ENCODE results near the gene ITGBL1.

Gene ITGBL1

GRCh38 chr13:101747039-101747438 lies 294.6 kb downstream of the ITGBL1 start:
- H3K4me3 Mint-ChIP-seq, result no peak overlapping the region
- no peaks in the 10 kb centered on the region for H3K36me3 Mint-ChIP-seq
- no peak overlapping the region for H3K27ac Mint-ChIP-seq
- H3K9me3 Mint-ChIP-seq, result no peaks in the 10 kb centered on the region
- H3K27me3 Mint-ChIP-seq, result peaks cover 0 to 3% of the 10 kb centered on the region in 2 donors
- no peaks in the 10 kb centered on the region for H3K4me1 Mint-ChIP-seq
- DNase-seq, result no peak
- no peak for ATAC-seq (replicated peaks)

- no peak overlapping the region for H3K4me3 Mint-ChIP-seq
- H3K4me1 Mint-ChIP-seq, result no peaks in the 10 kb centered on the region
- DNase-seq (no peak), ATAC-seq (replicated peaks) (no peak)
- no peak overlapping the region for H3K27ac Mint-ChIP-seq
- peaks cover 0 to 3% of the 10 kb centered on the region in 2 donors for H3K27me3 Mint-ChIP-seq
- H3K9me3 Mint-ChIP-seq, result no peaks in the 10 kb centered on the region
- H3K36me3 Mint-ChIP-seq, result no peaks in the 10 kb centered on the region
Observed at GRCh38 chr13:101749584-101749983, 297.1 kb downstream of the ITGBL1 start.

GRCh38 chr13:101751488-101751887 lies 299.0 kb downstream of the ITGBL1 start:
- ATAC-seq (replicated peaks) (peak in 1 of 2 donors; percentile 25), DNase-seq (no peak)
- Mint-ChIP-seq H3K36me3 (no peaks in the 10 kb centered on the region), H3K27ac (no peak overlapping the region), H3K4me3 (no peak overlapping the region), H3K27me3 (no peaks in the 10 kb centered on the region), H3K4me1 (no peaks in the 10 kb centered on the region), H3K9me3 (no peaks in the 10 kb centered on the region)

- no peak overlapping the region for H3K27ac Mint-ChIP-seq
- no peaks in the 10 kb centered on the region for H3K4me1 Mint-ChIP-seq
- no peaks in the 10 kb centered on the region for H3K36me3 Mint-ChIP-seq
- H3K27me3 Mint-ChIP-seq, result no peaks in the 10 kb centered on the region
- DNase-seq, result no peak
- H3K9me3 Mint-ChIP-seq, result no peaks in the 10 kb centered on the region
- H3K4me3 Mint-ChIP-seq, result no peak overlapping the region
- ATAC-seq (replicated peaks), result peak in 1 of 2 donors; percentile 42
Observed at GRCh38 chr13:101752432-101752831, 300.0 kb downstream of the ITGBL1 start.

- ATAC-seq (replicated peaks) (no peak), DNase-seq (no peak)
- H3K4me3 Mint-ChIP-seq, result no peak overlapping the region
- H3K9me3 Mint-ChIP-seq, result no peaks in the 10 kb centered on the region
- H3K27me3 Mint-ChIP-seq, result peaks cover 8% of the 10 kb centered on the region in 2 donors
- H3K36me3 Mint-ChIP-seq, result no peaks in the 10 kb centered on the region
- no peak overlapping the region for H3K27ac Mint-ChIP-seq
- no peaks in the 10 kb centered on the region for H3K4me1 Mint-ChIP-seq
Observed at GRCh38 chr13:101755228-101755887, 302.9 kb downstream of the ITGBL1 start.

GRCh38 chr13:101757446-101758039 lies 305.1 kb downstream of the ITGBL1 start:
- ATAC-seq (replicated peaks), result peak; percentile 57 to 78
- Mint-ChIP-seq H3K9me3 (no peaks in the 10 kb centered on the region), H3K27me3 (peaks cover 8% of the 10 kb centered on the region in 2 donors), H3K4me1 (no peaks in the 10 kb centered on the region), H3K4me3 (no peak overlapping the region), H3K27ac (no peak overlapping the region), H3K36me3 (no peaks in the 10 kb centered on the region)
- no peak for DNase-seq

- no peak overlapping the region for H3K27ac Mint-ChIP-seq
- DNase-seq, result no peak
- no peaks in the 10 kb centered on the region for H3K36me3 Mint-ChIP-seq
- ATAC-seq (replicated peaks), result no peak
- H3K9me3 Mint-ChIP-seq, result peaks cover 0 to 1% of the 10 kb centered on the region in 2 donors
- no peak overlapping the region for H3K4me3 Mint-ChIP-seq
- no peaks in the 10 kb centered on the region for H3K4me1 Mint-ChIP-seq
- peaks cover 8% of the 10 kb centered on the region in 2 donors for H3K27me3 Mint-ChIP-seq
Observed at GRCh38 chr13:101763191-101763590, 310.7 kb downstream of the ITGBL1 start.
